Omental fat pad (tissue), 4 donors: ENCODE results near the gene CEP162. TPM values are rescaled to one million over a fixed set of nuclear protein-coding genes. Genes with fewer than 3 reads are reported as not detected.
"Not testable (repeated sequence)": the region's sequence is repeated elsewhere in the genome, so short reads cannot be mapped to it uniquely, and the experiment has no call there.

Source experiments
- ATAC-seq: fragments of 150-250 bp; one replicate; pipeline ENCODE4 v1.9.1; 2016; ENCODE audit warnings: mild to moderate bottlenecking, moderate library complexity; ENCODE audit not compliant: low FRiP score
- DNase-seq: peaks from one replicate; pipeline ENCODE4 v3.0.0-alpha.2; 2019; ENCODE audit warnings: low spot score
- total RNA-seq, 4 donors: library from RNA; depleted of rRNA; stranded (reverse); fragments of >200 nt; gene quantifications; one replicate each; pipeline ENCODE4 v1.1.0, GENCODE V29; 2016
- TF ChIP-seq, protein P1 (sequence below), 3 donors: fragments of 450-650 bp; IDR thresholded peaks; one replicate each; pipeline ENCODE4 v1.5.1; 2016 to 2017; ENCODE audit warnings: antibody characterized with exemption in 3 of 3, mild to moderate bottlenecking in 3 of 3, moderate library complexity in 2 of 3

CEP162 gene
- total RNA-seq, 4 donors from 2014 or later: 5.3 to 15.8 (median 6.0) TPM

DNA sequence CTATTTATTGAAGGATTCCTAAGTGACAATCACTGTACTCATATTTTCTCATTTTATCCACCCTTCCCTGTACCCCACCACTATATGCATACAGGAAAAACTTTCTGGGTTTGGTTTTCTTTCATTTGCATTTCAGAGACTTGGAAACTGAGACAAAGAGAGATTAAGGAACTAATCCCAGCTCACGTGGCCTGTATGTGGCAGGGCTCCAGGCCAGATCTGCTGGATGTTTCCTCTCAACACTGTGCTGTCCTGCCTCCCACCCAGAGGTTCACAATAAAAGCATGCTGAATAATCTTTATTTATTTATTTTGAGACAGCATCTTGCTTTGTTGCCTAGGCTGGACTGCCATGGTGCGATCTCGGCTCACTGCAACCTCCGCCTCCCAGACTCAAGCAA lies 50.2 kb downstream of the CEP162 start:
- no peak for DNase-seq
- ATAC-seq: no peak
- TF ChIP-seq, protein P1, sequence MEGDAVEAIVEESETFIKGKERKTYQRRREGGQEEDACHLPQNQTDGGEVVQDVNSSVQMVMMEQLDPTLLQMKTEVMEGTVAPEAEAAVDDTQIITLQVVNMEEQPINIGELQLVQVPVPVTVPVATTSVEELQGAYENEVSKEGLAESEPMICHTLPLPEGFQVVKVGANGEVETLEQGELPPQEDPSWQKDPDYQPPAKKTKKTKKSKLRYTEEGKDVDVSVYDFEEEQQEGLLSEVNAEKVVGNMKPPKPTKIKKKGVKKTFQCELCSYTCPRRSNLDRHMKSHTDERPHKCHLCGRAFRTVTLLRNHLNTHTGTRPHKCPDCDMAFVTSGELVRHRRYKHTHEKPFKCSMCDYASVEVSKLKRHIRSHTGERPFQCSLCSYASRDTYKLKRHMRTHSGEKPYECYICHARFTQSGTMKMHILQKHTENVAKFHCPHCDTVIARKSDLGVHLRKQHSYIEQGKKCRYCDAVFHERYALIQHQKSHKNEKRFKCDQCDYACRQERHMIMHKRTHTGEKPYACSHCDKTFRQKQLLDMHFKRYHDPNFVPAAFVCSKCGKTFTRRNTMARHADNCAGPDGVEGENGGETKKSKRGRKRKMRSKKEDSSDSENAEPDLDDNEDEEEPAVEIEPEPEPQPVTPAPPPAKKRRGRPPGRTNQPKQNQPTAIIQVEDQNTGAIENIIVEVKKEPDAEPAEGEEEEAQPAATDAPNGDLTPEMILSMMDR (IDR thresholded peaks at IDR 0.05): no peak

DNA sequence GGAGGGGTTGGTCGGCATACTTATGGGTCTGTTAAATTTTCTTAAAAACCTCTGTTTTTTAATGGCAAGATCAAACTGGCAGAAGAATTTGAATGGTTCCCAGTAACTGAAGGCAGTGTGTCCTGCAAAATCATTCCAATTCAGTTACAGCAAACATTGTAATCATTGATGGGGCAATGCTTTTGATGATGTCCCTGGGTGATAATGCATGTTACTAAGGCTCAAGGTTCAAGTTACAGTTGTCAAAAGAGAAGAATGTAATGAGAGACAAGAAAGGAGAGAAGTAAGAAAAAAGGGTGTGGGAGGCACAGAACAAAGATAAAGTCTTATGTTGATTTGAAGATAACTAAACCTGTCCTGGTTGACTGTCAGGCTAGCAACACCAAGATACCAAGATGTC lies 54.9 kb downstream of the CEP162 start:
- DNase-seq (no peak), ATAC-seq (no peak)
- TF ChIP-seq, protein P1 (IDR thresholded peaks at IDR 0.05): no peak

DNA sequence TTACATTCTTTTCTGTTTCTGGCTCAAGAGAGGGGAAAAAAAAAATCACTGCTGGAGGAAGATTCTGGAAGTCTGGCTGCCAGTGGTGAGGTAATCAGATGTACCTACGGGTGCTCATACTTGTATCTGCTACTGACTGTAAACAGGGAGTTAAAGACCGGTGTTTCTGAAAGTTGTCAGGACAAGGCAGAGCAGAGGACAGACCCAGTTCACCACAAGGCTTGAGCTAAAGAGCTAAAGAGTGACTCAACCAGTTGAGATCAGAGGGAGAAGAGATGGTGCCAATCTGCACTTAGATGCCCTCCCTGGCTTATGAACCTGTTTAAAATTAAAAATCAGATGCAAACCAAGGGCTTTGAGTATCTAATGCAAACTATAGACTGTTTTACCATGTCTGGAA lies 55.4 kb downstream of the CEP162 start:
- DNase-seq (no peak), ATAC-seq (no peak)
- TF ChIP-seq, protein P1 (IDR thresholded peaks at IDR 0.05): no peak

DNA sequence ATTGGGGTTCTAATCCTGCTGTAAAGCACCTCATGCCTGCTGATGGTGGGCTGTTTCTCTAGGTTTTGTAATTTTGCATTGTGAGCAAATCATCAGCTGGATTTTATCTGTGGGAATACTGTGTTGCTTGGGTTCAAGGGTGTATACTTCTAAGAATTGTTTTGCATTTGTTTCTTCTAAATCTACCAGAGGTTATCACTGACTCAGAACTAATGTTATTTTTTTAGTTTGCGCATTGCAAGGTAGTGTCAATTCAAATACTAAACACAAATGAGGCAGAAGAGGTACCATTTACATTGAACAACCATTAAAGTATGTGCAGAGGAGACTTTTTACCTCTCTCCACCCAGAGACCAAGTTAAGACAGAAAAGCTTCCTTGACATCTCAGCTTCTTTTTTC lies 60.0 kb downstream of the CEP162 start:
- DNase-seq: no peak
- TF ChIP-seq, protein P1 (IDR thresholded peaks at IDR 0.05): no peak

GRCh38 chr6:84166395-84166794 lies 61.0 kb downstream of the CEP162 start:
- TF ChIP-seq, protein P1 (IDR thresholded peaks at IDR 0.05): no peak
- no peak for ATAC-seq
- DNase-seq: no peak

More for the DNA sequence above, 60.0 kb downstream of the CEP162 start:
- ATAC-seq: no peak

GRCh38 chr6:84164328-84164727 lies 63.1 kb downstream of the CEP162 start:
- DNase-seq, ATAC-seq: not testable (repeated sequence)

DNA sequence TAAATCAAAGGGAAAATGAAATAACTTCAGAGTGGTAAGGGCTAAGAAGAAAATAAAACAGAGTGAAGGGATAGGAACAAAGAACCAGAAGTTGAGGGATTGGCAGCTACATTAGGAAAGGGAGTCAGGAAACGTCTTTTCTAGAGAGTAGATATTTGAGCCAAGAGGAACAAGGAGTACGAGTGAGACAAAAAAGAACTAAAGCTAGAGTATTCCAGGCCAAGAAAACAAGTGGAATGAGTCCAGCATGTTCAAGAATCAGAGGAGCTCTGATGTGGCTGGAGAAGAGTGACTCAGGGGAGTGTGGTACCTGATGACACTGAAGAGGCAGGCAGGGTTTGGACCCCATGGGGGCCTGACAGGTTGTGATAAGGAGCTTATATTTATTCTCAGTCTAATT lies 66.3 kb downstream of the CEP162 start:
- TF ChIP-seq, protein P1 (IDR thresholded peaks at IDR 0.05): no peak
- ATAC-seq (no peak), DNase-seq (no peak)

- DNase-seq (no peak), ATAC-seq (no peak)
- TF ChIP-seq, protein P1 (IDR thresholded peaks at IDR 0.05): no peak
Observed at GRCh38 chr6:84156306-84156705, 71.1 kb downstream of the CEP162 start.
